B cell (primary cell): ENCODE measurements around the gene RIPOR3.

Experiments
- CTCF ChIP-seq: fragments of 200-600 bp; IDR thresholded peaks from one replicate; pipeline ENCODE4 v1.8.0; 2022; ENCODE audit warnings: antibody characterized with exemption, mild to moderate bottlenecking
- EZH2 ChIP-seq: IDR thresholded peaks from 2 replicates; pipeline ENCODE4 v1.6.1; 2012; ENCODE audit warnings: borderline replicate concordance, low read depth, mild to moderate bottlenecking, moderate library complexity, low read length; ENCODE audit not compliant: insufficient read depth, poor library complexity, severe bottlenecking

GRCh38 chr20:50646483-50646996 lies 44.8 kb downstream of the RIPOR3 start:
- TF ChIP-seq CTCF, result no peak
- no peak for TF ChIP-seq EZH2
